ENCODE data around the gene PTPRT. TPM values are rescaled to one million over a fixed set of nuclear protein-coding genes. Genes with fewer than 3 reads are reported as not detected.

PTPRT gene
- total and polyA plus RNA-seq, 2 of the 13 experiments (the other 11 are each of a cell fraction or from before 2014, with no cell fraction given), result under 0.01 to 0.09 TPM

GRCh38 chr20:42158272-42158671 lies 1031.4 kb downstream of the PTPRT start:
- DNase-seq (ENCODE audit: low spot score) (no peak), FAIRE-seq (no peak), ATAC-seq (no peak)
- H3K9me3 ChIP-seq (ENCODE audit: low read length), result peaks cover 8% of the 10 kb centered on the region; the same call in 1 of the 2 replicates
- no peak overlapping the region for H3K27ac ChIP-seq (ENCODE audit: extremely low read length, insufficient read depth, low read length)
- H3K4me2 ChIP-seq (ENCODE audit: low read depth, low read length), result no peak overlapping the region
- POLR2A ChIA-PET, result no interaction called here
- 0% methylated on average over 1 of the region's 1 CpG for WGBS (ENCODE audit: low lambda C conversion rate)
- H3K4me3 ChIP-seq (replicated peaks in 1 of 3; ENCODE audit: insufficient read depth in 1 of 3, low read depth in 2 of 3, low read length in 3 of 3), result no peak overlapping the region
- no TSS peak for BruUV-seq (replicated peaks)
- in situ Hi-C loops (cut with HindIII; ENCODE audit: extremely low pct_ligation_motif_present, low pct_unique_long_range_greater_than_20kb) (no loop called here), intact Hi-C loops (cut with micrococcal nuclease; ENCODE audit: unreplicated experiment) (no loop called here)
- H3K27me3 ChIP-seq (ENCODE audit: control insufficient read depth in 1 of 2, insufficient read depth in 2 of 2, low read length in 2 of 2), result no peaks in the 10 kb centered on the region
- no peak overlapping the region for H3K9ac ChIP-seq (ENCODE audit: insufficient read depth, low read depth, low read length)
- H4K20me1 ChIP-seq (ENCODE audit: insufficient read depth, low read length), result no peaks in the 10 kb centered on the region
- H3K4me1 ChIP-seq (ENCODE audit: insufficient read depth, low read length), result no peaks in the 10 kb centered on the region
- CTCF ChIA-PET (ENCODE audit: low intra/inter-chr PET ratio, low total read pairs), result no interaction called here
- H2AFZ ChIP-seq (ENCODE audit: low read length), result no peak overlapping the region
- no peaks in the 10 kb centered on the region for H3K36me3 ChIP-seq (replicated peaks in 1 of 2; ENCODE audit: control insufficient read depth in 1 of 2, insufficient read depth in 2 of 2, low read length in 2 of 2)
- no peaks in the 10 kb centered on the region for H3K79me2 ChIP-seq (ENCODE audit: insufficient read depth, low read length)
- TF ChIP-seq ZNF691 (CRISPR knock-in tag; IDR thresholded peaks at IDR 0.05; ENCODE audit: borderline replicate concordance, low read depth) (no peak), ARNT2 (CRISPR knock-in tag; IDR thresholded peaks at IDR 0.05; ENCODE audit: low read depth) (no peak), ZBTB34 (CRISPR knock-in tag; IDR thresholded peaks at IDR 0.05) (no peak), CHCHD3 (CRISPR knock-in tag; IDR thresholded peaks at IDR 0.05) (no peak), ZBTB1 (CRISPR knock-in tag; IDR thresholded peaks at IDR 0.05; ENCODE audit: borderline replicate concordance) (no peak), IRX3 (CRISPR knock-in tag; IDR thresholded peaks at IDR 0.05; ENCODE audit: borderline replicate concordance, low read depth) (no peak), ZNF510 (CRISPR knock-in tag; IDR thresholded peaks at IDR 0.05; ENCODE audit: low read depth) (no peak), ZNF75D (CRISPR knock-in tag; IDR thresholded peaks at IDR 0.05; ENCODE audit: borderline replicate concordance) (no peak), ZNF225 (CRISPR knock-in tag; IDR thresholded peaks at IDR 0.05) (no peak), JUNB (CRISPR knock-in tag; IDR thresholded peaks at IDR 0.05; ENCODE audit: borderline replicate concordance) (no peak), ZBTB8A (CRISPR knock-in tag; IDR thresholded peaks at IDR 0.05; ENCODE audit: borderline replicate concordance, low read depth) (no peak)
- TF ChIP-seq, protein P1, sequence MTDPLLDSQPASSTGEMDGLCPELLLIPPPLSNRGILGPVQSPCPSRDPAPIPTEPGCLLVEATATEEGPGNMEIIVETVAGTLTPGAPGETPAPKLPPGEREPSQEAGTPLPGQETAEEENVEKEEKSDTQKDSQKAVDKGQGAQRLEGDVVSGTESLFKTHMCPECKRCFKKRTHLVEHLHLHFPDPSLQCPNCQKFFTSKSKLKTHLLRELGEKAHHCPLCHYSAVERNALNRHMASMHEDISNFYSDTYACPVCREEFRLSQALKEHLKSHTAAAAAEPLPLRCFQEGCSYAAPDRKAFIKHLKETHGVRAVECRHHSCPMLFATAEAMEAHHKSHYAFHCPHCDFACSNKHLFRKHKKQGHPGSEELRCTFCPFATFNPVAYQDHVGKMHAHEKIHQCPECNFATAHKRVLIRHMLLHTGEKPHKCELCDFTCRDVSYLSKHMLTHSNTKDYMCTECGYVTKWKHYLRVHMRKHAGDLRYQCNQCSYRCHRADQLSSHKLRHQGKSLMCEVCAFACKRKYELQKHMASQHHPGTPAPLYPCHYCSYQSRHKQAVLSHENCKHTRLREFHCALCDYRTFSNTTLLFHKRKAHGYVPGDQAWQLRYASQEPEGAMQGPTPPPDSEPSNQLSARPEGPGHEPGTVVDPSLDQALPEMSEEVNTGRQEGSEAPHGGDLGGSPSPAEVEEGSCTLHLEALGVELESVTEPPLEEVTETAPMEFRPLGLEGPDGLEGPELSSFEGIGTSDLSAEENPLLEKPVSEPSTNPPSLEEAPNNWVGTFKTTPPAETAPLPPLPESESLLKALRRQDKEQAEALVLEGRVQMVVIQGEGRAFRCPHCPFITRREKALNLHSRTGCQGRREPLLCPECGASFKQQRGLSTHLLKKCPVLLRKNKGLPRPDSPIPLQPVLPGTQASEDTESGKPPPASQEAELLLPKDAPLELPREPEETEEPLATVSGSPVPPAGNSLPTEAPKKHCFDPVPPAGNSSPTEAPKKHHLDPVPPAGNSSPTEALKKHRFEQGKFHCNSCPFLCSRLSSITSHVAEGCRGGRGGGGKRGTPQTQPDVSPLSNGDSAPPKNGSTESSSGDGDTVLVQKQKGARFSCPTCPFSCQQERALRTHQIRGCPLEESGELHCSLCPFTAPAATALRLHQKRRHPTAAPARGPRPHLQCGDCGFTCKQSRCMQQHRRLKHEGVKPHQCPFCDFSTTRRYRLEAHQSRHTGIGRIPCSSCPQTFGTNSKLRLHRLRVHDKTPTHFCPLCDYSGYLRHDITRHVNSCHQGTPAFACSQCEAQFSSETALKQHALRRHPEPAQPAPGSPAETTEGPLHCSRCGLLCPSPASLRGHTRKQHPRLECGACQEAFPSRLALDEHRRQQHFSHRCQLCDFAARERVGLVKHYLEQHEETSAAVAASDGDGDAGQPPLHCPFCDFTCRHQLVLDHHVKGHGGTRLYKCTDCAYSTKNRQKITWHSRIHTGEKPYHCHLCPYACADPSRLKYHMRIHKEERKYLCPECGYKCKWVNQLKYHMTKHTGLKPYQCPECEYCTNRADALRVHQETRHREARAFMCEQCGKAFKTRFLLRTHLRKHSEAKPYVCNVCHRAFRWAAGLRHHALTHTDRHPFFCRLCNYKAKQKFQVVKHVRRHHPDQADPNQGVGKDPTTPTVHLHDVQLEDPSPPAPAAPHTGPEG (CRISPR knock-in tag; IDR thresholded peaks at IDR 0.05), result no peak
- TF ChIP-seq, protein P2, sequence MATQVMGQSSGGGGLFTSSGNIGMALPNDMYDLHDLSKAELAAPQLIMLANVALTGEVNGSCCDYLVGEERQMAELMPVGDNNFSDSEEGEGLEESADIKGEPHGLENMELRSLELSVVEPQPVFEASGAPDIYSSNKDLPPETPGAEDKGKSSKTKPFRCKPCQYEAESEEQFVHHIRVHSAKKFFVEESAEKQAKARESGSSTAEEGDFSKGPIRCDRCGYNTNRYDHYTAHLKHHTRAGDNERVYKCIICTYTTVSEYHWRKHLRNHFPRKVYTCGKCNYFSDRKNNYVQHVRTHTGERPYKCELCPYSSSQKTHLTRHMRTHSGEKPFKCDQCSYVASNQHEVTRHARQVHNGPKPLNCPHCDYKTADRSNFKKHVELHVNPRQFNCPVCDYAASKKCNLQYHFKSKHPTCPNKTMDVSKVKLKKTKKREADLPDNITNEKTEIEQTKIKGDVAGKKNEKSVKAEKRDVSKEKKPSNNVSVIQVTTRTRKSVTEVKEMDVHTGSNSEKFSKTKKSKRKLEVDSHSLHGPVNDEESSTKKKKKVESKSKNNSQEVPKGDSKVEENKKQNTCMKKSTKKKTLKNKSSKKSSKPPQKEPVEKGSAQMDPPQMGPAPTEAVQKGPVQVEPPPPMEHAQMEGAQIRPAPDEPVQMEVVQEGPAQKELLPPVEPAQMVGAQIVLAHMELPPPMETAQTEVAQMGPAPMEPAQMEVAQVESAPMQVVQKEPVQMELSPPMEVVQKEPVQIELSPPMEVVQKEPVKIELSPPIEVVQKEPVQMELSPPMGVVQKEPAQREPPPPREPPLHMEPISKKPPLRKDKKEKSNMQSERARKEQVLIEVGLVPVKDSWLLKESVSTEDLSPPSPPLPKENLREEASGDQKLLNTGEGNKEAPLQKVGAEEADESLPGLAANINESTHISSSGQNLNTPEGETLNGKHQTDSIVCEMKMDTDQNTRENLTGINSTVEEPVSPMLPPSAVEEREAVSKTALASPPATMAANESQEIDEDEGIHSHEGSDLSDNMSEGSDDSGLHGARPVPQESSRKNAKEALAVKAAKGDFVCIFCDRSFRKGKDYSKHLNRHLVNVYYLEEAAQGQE (IDR thresholded peaks at IDR 0.05; ENCODE audit: borderline replicate concordance in 1 of 2, low read depth in 1 of 2, low read length in 2 of 2), result no peak
